ENCODE data around the gene CDRT4.

- TF ChIP-seq SMC3 (IDR thresholded peaks at IDR 0.05; ENCODE audit: low read depth, low read length) (no peak), MAX (IDR thresholded peaks at IDR 0.05; ENCODE audit: low read depth) (no peak), EP300 (IDR thresholded peaks at IDR 0.05; ENCODE audit: borderline replicate concordance in 1 of 2, low read depth in 1 of 2, low read length in 1 of 2) (no peak), JUND (IDR thresholded peaks at IDR 0.05) (no peak), POLR2AphosphoS5 (IDR thresholded peaks at IDR 0.05; ENCODE audit: low read depth, low read length) (no peak), EZH2phosphoT487 (IDR thresholded peaks at IDR 0.05; ENCODE audit: borderline replicate concordance, low read depth) (no peak), RAD21 (IDR thresholded peaks at IDR 0.05; ENCODE audit: low read length) (no peak)
- TF ChIP-seq, protein P1, sequence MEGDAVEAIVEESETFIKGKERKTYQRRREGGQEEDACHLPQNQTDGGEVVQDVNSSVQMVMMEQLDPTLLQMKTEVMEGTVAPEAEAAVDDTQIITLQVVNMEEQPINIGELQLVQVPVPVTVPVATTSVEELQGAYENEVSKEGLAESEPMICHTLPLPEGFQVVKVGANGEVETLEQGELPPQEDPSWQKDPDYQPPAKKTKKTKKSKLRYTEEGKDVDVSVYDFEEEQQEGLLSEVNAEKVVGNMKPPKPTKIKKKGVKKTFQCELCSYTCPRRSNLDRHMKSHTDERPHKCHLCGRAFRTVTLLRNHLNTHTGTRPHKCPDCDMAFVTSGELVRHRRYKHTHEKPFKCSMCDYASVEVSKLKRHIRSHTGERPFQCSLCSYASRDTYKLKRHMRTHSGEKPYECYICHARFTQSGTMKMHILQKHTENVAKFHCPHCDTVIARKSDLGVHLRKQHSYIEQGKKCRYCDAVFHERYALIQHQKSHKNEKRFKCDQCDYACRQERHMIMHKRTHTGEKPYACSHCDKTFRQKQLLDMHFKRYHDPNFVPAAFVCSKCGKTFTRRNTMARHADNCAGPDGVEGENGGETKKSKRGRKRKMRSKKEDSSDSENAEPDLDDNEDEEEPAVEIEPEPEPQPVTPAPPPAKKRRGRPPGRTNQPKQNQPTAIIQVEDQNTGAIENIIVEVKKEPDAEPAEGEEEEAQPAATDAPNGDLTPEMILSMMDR (IDR thresholded peaks at IDR 0.05): no peak
Measured at GRCh38 chr17:15452746-15453145, 14.7 kb downstream of the CDRT4 start.

All from SK-N-SH (cell line).